Right lobe of liver (tissue), 6 donors: ENCODE results near the gene HNRNPLL. TPM values are rescaled to one million over a fixed set of nuclear protein-coding genes. Genes with fewer than 3 reads are reported as not detected.
A peak's percentile ranks its signal among the peaks of the same experiment; 100 is the strongest.

Experiments used
- ATAC-seq, 4 donors: fragments of 200-7000 bp; cut with Tn5 transposase; one replicate each; pipeline ENCODE4 v1.9.1; 2020; ENCODE audit warnings: mild to moderate bottlenecking in 4 of 4, moderate library complexity in 4 of 4
- DNase-seq, 3 donors: peaks; one replicate each; pipeline ENCODE4 v3.0.0-alpha.2; 2020
- H3K27ac ChIP-seq, 3 donors: fragments of 200-600 bp; one replicate each; pipeline ENCODE4 v1.8.0; 2022
- H3K27me3 ChIP-seq, 2 donors: fragments of 200-600 bp; one replicate each; pipeline ENCODE4 v1.8.0; 2022
- H3K36me3 ChIP-seq, 4 donors: fragments of 200-600 bp; sonication (generic) in 1 of 4; one replicate each; pipeline versions ENCODE4 v1.5.1 to v1.8.0; 2017 to 2022; ENCODE audit warnings: control low read depth in 1 of 4
- H3K4me1 ChIP-seq, 4 donors: fragments of 200-600 bp; sonication (generic) in 1 of 4; one replicate each; pipeline versions ENCODE4 v1.5.1 to v1.8.0; 2017 to 2022; ENCODE audit warnings: control low read depth in 1 of 4
- H3K4me3 ChIP-seq, 3 donors: fragments of 200-600 bp; one replicate each; pipeline ENCODE4 v1.8.0; 2022
- H3K9me3 ChIP-seq, 4 donors: fragments of 200-600 bp; sonication (generic) in 1 of 4; one replicate each; pipeline versions ENCODE4 v1.5.1 to v1.8.0; 2017 to 2022; ENCODE audit warnings: control low read depth in 1 of 4
- CTCF ChIP-seq, 4 donors: fragments of 200-600 bp in 3 of 4; fragments of 450-650 bp in 1 of 4; IDR thresholded peaks; one replicate each; pipeline versions ENCODE4 v1.5.1 to v1.8.0; 2016 to 2022; ENCODE audit warnings: antibody characterized with exemption in 4 of 4, mild to moderate bottlenecking in 2 of 4
- POLR2A ChIP-seq: fragments of 450-650 bp; IDR thresholded peaks from one replicate; pipeline ENCODE4 v1.6.1; 2017; ENCODE audit warnings: antibody characterized with exemption, mild to moderate bottlenecking
- WGBS: methylation state at CpG from one replicate; pipeline ENCODE4 v1.1.6; 2018; ENCODE audit warnings: low coverage, low lambda C conversion rate; ENCODE audit not compliant: insufficient coverage; ENCODE audit errors: missing lambda C conversion rate; 5-methylcytosine and 5-hydroxymethylcytosine counted together
- intact Hi-C, 2 donors: fragments of 100-400 bp; cut with DNase I; formaldehyde crosslinking; loops; one replicate each; pipeline versions ENCODE4 v1.11.2 to v1.14.1; 2022
- total RNA-seq, 6 experiments: library from RNA; depleted of rRNA in 2 of 6; stranded (reverse); fragments of >200 nt in 2 of 6; fragmentation: NEBNext Ultra II Directional in 3 of 6; extraction: Animal tissue kit (Norgen Biotek cat#: 25700) in 3 of 6; gene quantifications; one replicate each; pipeline versions ENCODE4 v1.1.0 to v1.2.4, GENCODE V29; 2016 to 2023
- donor health status: DM: no; HTN: yes; CAD: no.
- donor health status: DM: no; HTN: no; CAD: no.
- donor health status: DM: no; HTN: no; CAD: no.
- donor health status: DM: no; HTN: yes; CAD: no.
- donor health status: DM: no; HTN: yes; CAD: no.

HNRNPLL gene
- total RNA-seq, 6 experiments from 2014 or later, result 9.2 to 15.9 (median 13.9) TPM

- H3K4me1 ChIP-seq, result peaks cover 0 to 8% (median 0%) of the 10 kb centered on the region in 4 donors
- H3K9me3 ChIP-seq, result no peaks in the 10 kb centered on the region
- no peak for DNase-seq
- H3K36me3 ChIP-seq, result no peaks in the 10 kb centered on the region
- H3K27me3 ChIP-seq, result no peaks in the 10 kb centered on the region
- WGBS, result 70% methylated on average over 2 of the region's 2 CpGs
- no peak for ATAC-seq
- intact Hi-C loops, result no loop called here
- no peak overlapping the region for H3K27ac ChIP-seq
- TF ChIP-seq POLR2A (no peak), CTCF (IDR thresholded peaks at IDR 0.05) (no peak)
- no peak overlapping the region for H3K4me3 ChIP-seq
Measured at GRCh38 chr2:38608755-38609154, 6.0 kb upstream of the HNRNPLL start.

GRCh38 chr2:38605298-38605830 is 2.6 kb upstream of the HNRNPLL start:
- no peaks in the 10 kb centered on the region for H3K9me3 ChIP-seq
- no peaks in the 10 kb centered on the region for H3K27me3 ChIP-seq
- no peak for TF ChIP-seq CTCF (IDR thresholded peaks at IDR 0.05)
- no peak for TF ChIP-seq POLR2A
- ATAC-seq (no peak), DNase-seq (no peak)
- no peaks in the 10 kb centered on the region for H3K36me3 ChIP-seq
- no peak overlapping the region for H3K27ac ChIP-seq
- intact Hi-C loops, result no loop called here
- WGBS, result 92% methylated on average over 4 of the region's 4 CpGs
- peaks cover 0 to 13% (median 5%) of the 10 kb centered on the region in 4 donors for H3K4me1 ChIP-seq
- no peak overlapping the region for H3K4me3 ChIP-seq

- WGBS, result 8% methylated on average over 20 of the region's 23 CpGs
- H3K36me3 ChIP-seq, result no peaks in the 10 kb centered on the region
- ATAC-seq (peak; percentile 77 to 84 (median 80)), DNase-seq (peak; percentile 84 to 88 (median 86))
- TF ChIP-seq CTCF (IDR thresholded peaks at IDR 0.05) (peak; percentile 80 to 94 (median 90)), POLR2A (no peak)
- intact Hi-C loops, result no loop called here
- peak overlapping the region; percentile 35 to 92 (median 68) for H3K27ac ChIP-seq
- H3K4me3 ChIP-seq, result peak overlapping the region; percentile 68 to 92 (median 81)
- peaks cover 0 to 15% (median 5%) of the 10 kb centered on the region in 4 donors for H3K4me1 ChIP-seq
- H3K9me3 ChIP-seq, result no peaks in the 10 kb centered on the region
- H3K27me3 ChIP-seq, result no peaks in the 10 kb centered on the region
Measured at GRCh38 chr2:38603402-38604290, 918 bp upstream of the HNRNPLL start.

- peak overlapping the region; percentile 84 to 97 (median 92) for H3K27ac ChIP-seq
- peak overlapping the region; percentile 68 to 92 (median 81) for H3K4me3 ChIP-seq
- H3K9me3 ChIP-seq, result no peaks in the 10 kb centered on the region
- H3K27me3 ChIP-seq, result no peaks in the 10 kb centered on the region
- H3K4me1 ChIP-seq, result peaks cover 0 to 15% (median 5%) of the 10 kb centered on the region in 4 donors
- 0% methylated on average over 9 of the region's 74 CpGs for WGBS
- ATAC-seq (peak in 3 of 4 donors; percentile 1 to 47 (median 2)), DNase-seq (peak; percentile 45 to 72 (median 60))
- intact Hi-C loops, result no loop called here
- no peak for TF ChIP-seq POLR2A
- TF ChIP-seq CTCF (IDR thresholded peaks at IDR 0.05), result no peak
- H3K36me3 ChIP-seq, result no peaks in the 10 kb centered on the region
Measured at GRCh38 chr2:38602136-38602731, 494 bp downstream of the HNRNPLL start.
